HUES6 (cell line): Measurements from ENCODE around the gene MRPL18.
"Not testable (repeated sequence)": the region's sequence is repeated elsewhere in the genome, so short reads cannot be mapped to it uniquely, and the experiment has no call there.

Source experiments
- H3K27ac ChIP-seq: 2 replicates; pipeline ENCODE4 v1.7.0; 2013; ENCODE audit warnings: low read depth, mild to moderate bottlenecking, low read length, inconsistent platforms
- H3K27me3 ChIP-seq: 2 replicates; pipeline ENCODE4 v1.6.1; 2013; ENCODE audit warnings: low read length; ENCODE audit not compliant: control insufficient read depth, insufficient read depth
- H3K36me3 ChIP-seq: 2 replicates; pipeline ENCODE4 v1.6.1; 2013; ENCODE audit warnings: low read length; ENCODE audit not compliant: control insufficient read depth, insufficient read depth
- H3K4me1 ChIP-seq: 2 replicates; pipeline ENCODE4 v1.6.1; 2013; ENCODE audit warnings: low read length; ENCODE audit not compliant: control insufficient read depth, insufficient read depth
- H3K4me3 ChIP-seq: 2 replicates; pipeline ENCODE4 v1.5.1; 2013; ENCODE audit warnings: low read depth, low read length
- H3K9ac ChIP-seq: one replicate; pipeline ENCODE4 v1.6.1; 2013; ENCODE audit warnings: mild to moderate bottlenecking, low read length
- H3K9me3 ChIP-seq: 2 replicates; pipeline ENCODE4 v1.6.1; 2013; ENCODE audit warnings: low read depth, low read length; ENCODE audit not compliant: control insufficient read depth, insufficient read depth

MRPL18 gene

DNA sequence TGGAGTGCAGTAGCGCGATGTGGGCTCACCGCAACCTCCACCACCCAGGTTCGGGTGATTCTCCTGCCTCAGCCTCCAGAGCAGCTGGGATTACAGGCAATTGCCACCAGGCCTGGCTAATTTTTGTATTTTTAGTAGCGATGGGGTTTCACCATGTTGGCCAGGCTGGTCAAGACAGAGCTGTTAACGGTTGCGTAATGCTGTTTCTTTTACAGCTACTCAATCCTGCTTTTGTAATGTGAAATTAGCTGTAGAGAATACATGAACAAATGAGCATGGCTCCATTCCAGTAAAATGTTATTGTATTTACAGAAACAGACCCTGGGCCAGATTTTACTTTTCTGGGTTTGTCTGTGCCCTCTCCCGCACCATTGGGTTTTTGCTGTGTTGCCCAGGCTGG lies 11.7 kb downstream of the MRPL18 start:
- H3K27ac ChIP-seq = no peak overlapping the region
- no peaks in the 10 kb centered on the region for H3K9me3 ChIP-seq
- no peak overlapping the region for H3K9ac ChIP-seq
- no peaks in the 10 kb centered on the region for H3K27me3 ChIP-seq
- no peak overlapping the region for H3K4me3 ChIP-seq
- H3K36me3 ChIP-seq = peaks cover 28% of the 10 kb centered on the region
- H3K4me1 ChIP-seq = no peaks in the 10 kb centered on the region

DNA sequence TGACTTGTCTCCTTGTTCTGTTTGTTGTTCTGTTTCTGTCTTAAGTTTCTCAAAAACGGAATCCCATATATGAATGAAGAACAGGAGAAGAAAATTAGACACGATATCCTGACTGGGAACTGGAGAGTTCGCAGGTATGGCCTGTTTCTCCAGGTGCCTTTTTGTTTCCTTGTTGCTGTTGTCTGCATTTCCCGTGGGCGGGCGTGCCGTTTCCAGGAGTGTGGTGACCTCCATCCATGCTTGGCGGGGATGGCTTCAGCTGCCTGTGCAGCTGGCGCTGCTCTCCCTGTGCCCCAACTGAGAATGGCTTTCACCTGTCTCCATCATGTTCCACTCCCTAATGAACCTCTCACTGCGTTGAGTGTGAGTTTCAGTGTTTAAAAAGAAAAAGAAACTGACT lies 14.2 kb downstream of the MRPL18 start:
- Histone ChIP-seq H3K36me3 (peaks cover 4% of the 10 kb centered on the region; the same call in 1 of the 2 replicates), H3K27me3 (no peaks in the 10 kb centered on the region), H3K9ac (no peak overlapping the region), H3K27ac (no peak overlapping the region), H3K4me1 (no peaks in the 10 kb centered on the region; the same call in 1 of the 2 replicates), H3K9me3 (no peaks in the 10 kb centered on the region), H3K4me3 (no peak overlapping the region)

DNA sequence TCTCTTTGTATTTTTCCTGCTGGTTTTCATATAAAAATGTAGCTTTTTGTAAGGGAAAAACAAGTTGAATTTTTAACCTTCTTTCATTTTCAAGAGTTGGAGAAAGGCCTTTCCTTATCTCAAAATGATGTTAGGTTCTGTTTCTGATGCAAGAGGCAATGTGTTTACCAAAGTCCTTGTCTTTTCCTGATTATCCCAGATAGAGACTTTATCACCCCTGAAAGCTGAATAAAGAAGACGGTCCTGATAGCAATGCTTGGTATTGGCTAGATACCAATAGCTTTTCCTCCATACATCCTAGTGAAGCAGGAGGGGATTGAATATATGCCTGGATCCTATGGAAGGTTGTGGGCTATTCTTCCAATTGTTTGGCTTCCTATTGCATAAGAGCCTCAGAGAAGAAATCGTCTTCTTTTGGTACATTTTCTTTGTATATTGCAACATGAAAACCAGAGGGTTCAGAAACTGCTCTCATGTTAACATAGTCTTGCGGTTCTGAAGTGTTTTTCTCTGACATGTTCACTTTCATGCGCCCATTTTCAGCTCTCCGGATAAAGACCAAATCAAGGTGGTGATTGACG lies 15.3 kb downstream of the MRPL18 start:
- Histone ChIP-seq H3K36me3 (no peaks in the 10 kb centered on the region), H3K27ac (no peak overlapping the region), H3K9me3 (no peaks in the 10 kb centered on the region), H3K9ac (no peak overlapping the region), H3K27me3 (no peaks in the 10 kb centered on the region), H3K4me3 (no peak overlapping the region), H3K4me1 (no peaks in the 10 kb centered on the region; the same call in 1 of the 2 replicates)

DNA sequence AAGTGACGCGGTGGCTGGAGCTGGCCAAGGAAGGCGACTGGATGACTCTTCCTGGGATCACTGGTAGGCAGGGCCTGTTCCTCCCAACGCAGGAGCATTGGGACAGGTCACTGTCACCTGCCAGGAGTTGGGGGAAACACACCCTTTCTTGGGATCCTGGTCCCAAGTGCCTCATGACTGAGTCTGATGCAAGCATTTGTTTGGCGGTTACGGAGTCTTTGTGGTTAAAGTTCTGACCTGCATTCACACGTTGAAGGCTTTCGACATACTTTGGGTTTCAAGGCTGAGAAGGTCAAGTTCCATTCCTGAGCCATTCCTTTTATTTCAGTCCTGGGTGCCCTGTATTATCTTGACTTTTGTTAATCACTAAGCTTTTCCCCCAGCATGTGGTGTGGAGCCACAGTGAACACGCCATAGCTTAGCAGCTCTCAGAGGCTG lies 15.8 kb downstream of the MRPL18 start:
- Histone ChIP-seq H3K4me1 (no peaks in the 10 kb centered on the region; the same call in 1 of the 2 replicates), H3K36me3 (no peaks in the 10 kb centered on the region), H3K9ac (no peak overlapping the region), H3K4me3 (no peak overlapping the region), H3K9me3 (no peaks in the 10 kb centered on the region), H3K27me3 (no peaks in the 10 kb centered on the region), H3K27ac (no peak overlapping the region)

DNA sequence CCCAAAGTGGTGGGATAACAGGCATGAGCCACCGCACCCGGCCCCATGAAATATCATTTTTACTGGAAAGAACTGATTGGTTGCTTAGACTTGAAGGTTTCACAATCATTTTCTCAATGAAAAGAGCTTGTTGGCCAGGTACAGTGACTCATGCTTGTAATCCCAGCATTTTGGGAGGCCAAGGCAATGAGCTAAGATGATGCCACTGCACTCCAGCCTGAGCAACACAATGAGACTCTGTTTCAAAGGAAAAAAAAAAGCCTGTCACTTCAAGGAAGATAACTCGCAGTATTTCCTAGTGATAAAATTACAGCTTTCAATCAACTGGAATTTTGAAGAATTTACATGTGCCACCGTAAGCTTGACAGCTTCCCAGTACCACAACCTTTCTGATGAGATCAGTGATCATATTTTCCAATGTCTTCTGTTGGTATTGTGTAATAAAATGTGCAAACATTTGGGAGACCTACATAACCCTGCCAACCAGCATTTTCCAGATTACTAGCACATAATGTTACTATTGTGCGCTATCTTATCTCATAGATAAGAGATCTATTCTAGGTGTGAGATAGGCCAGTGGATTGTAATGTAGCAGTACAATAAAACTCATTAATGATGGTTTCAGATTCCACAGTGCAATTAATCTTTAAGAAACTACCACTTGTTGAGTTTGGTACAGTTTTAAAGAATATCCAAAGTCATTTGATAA lies 17.0 kb downstream of the MRPL18 start:
- no peaks in the 10 kb centered on the region; the same call in none of the 2 replicates for H3K4me1 ChIP-seq
- H3K9ac ChIP-seq = no peak overlapping the region
- H3K9me3 ChIP-seq = no peaks in the 10 kb centered on the region
- H3K27ac ChIP-seq = no peak overlapping the region
- H3K4me3 ChIP-seq = no peak overlapping the region
- no peaks in the 10 kb centered on the region for H3K27me3 ChIP-seq
- H3K36me3 ChIP-seq = no peaks in the 10 kb centered on the region

DNA sequence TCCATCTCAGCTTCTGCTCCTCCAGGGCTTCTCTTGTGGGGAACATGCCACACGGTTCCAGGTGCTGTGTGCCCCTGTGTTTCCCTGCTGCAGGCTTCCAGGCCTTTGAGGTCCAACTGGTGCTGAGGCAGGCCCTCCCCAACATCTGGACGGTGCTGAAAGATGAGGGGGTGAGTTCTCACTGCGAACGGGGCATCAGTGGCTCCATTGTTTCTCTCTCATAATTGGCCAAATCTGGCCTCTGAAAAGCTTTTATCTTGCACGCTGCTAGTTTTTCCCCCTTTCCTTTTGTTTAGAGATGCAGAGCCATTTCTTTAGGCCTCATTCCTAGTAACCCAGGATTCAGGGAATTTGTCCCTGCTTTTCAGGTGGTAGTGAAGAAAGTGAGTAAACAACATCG lies 18.4 kb downstream of the MRPL18 start:
- Histone ChIP-seq H3K9ac (no peak overlapping the region), H3K27ac (no peak overlapping the region), H3K4me1 (no peaks in the 10 kb centered on the region; the same call in none of the 2 replicates), H3K9me3 (no peaks in the 10 kb centered on the region), H3K36me3 (no peaks in the 10 kb centered on the region), H3K4me3 (no peak overlapping the region), H3K27me3 (no peaks in the 10 kb centered on the region)

GRCh38 chr6:159809149-159809548 lies 18.9 kb downstream of the MRPL18 start:
- Histone ChIP-seq H3K27me3 (no peaks in the 10 kb centered on the region), H3K27ac (no peak overlapping the region), H3K9me3 (no peaks in the 10 kb centered on the region), H3K4me1 (no peaks in the 10 kb centered on the region; the same call in none of the 2 replicates), H3K9ac (no peak overlapping the region), H3K36me3 (no peaks in the 10 kb centered on the region), H3K4me3 (no peak overlapping the region)

DNA sequence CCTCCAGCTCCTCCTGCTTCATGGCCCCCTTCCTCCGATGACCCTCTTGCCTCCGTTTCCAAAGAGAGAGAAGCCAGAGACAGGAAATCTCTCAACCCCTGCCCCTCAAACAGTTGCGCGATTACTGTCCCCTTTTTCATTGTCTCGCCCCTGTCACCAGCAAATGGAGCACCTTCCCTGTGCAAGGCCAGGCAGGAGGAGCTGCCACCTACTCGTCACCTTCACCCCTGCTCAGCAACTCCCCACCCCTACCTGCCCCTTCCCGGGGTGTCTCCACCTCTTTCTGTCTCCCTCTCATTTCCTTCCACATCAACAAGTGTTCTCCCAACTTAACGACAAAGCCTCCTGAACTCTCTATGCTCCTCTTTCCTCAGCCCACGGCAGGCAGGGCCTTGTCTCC lies 23.5 kb downstream of the MRPL18 start:
- Histone ChIP-seq H3K27ac (no peak overlapping the region), H3K9me3 (no peaks in the 10 kb centered on the region), H3K27me3 (no peaks in the 10 kb centered on the region), H3K4me3 (no peak overlapping the region), H3K36me3 (no peaks in the 10 kb centered on the region), H3K4me1 (no peaks in the 10 kb centered on the region; the same call in 1 of the 2 replicates), H3K9ac (no peak overlapping the region)

GRCh38 chr6:159815410-159815809 lies 25.1 kb downstream of the MRPL18 start:
- no peak overlapping the region for H3K4me3 ChIP-seq
- no peak overlapping the region for H3K27ac ChIP-seq
- H3K9me3 ChIP-seq = no peaks in the 10 kb centered on the region
- H3K36me3 ChIP-seq = no peaks in the 10 kb centered on the region
- peaks cover 11% of the 10 kb centered on the region for H3K4me1 ChIP-seq
- no peak overlapping the region for H3K9ac ChIP-seq
- no peaks in the 10 kb centered on the region for H3K27me3 ChIP-seq

- not testable (repeated sequence) for H3K27me3 ChIP-seq, H3K9ac ChIP-seq, H3K36me3 ChIP-seq, H3K9me3 ChIP-seq, H3K4me3 ChIP-seq, H3K27ac ChIP-seq
- peaks cover 13% of the 10 kb centered on the region for H3K4me1 ChIP-seq
Measured at GRCh38 chr6:159816775-159817174, 26.5 kb downstream of the MRPL18 start.

DNA sequence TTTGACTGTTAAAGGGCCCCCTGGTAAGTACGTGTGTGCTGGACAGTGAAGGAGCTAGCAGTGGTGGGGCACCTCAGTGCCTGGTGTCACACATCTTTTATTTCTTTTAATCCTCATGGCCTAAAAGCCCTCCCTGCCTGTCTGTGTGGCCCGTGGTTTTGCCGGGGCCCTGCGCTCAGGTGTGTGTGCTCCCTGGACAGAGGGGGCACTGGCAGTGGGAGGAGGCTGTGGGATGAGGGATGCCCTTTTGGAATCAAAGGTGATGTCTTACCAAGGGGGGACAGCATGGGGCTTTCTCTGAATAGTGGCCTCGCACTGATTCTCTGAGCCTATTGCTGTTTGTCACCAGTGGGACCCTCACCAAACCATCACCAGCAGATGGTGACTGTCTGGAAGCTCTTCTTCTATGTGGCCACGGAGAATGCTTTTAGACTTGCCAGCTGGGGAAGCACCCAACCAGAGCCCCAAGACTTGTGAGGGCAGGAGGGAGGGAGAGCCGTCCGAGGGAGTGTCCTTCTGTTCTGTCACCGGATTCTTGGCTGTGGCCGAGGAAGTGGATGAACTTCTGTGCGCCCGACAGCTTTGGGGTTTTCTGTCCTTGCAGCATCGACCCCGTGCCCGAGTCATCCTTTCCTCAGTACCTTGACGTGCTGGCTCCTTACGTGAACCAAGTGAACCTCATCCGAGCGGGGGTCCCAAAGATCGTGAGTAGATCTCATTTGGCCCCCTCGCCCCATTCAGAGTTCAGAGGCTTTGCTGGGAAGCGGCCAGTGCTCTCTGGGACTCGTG lies 27.9 kb downstream of the MRPL18 start:
- Histone ChIP-seq H3K27ac (no peak overlapping the region), H3K4me1 (peaks cover 13% of the 10 kb centered on the region), H3K27me3 (no peaks in the 10 kb centered on the region), H3K9me3 (no peaks in the 10 kb centered on the region), H3K36me3 (no peaks in the 10 kb centered on the region), H3K4me3 (no peak overlapping the region), H3K9ac (no peak overlapping the region)
